Measurements from ENCODE around the gene RNF6.

Gene RNF6

GRCh38 chr13:26221721-26222519 is at the start of gene RNF6:
Gene RNF6, minus strand, starts transcription at chr13:26222314. Its CDS starts 2,665 bp downstream, at chr13:26219649.
- Histone ChIP-seq H3K4me3 (ENCODE audit: low read length) (peak within 1 kb of the TSS; percentile 84), H3K9me3 (ENCODE audit: insufficient read depth, low read depth, low read length) (no peaks in the 10 kb centered on the region), H3K4me1 (ENCODE audit: insufficient read depth, low read length) (no peaks in the 10 kb centered on the region; the same call in 1 of the 2 replicates), H3K27me3 (ENCODE audit: insufficient read depth, low read length) (peaks cover 7% of the 10 kb centered on the region; the same call in 1 of the 2 replicates), H3K9ac (ENCODE audit: low read depth, low read length) (peak within 1 kb of the TSS; percentile 96), H3K27ac (ENCODE audit: low read length) (peak within 1 kb of the TSS; percentile 91), H3K36me3 (ENCODE audit: insufficient read depth, low read depth, low read length) (peaks cover 37% of the 10 kb centered on the region)

- no peaks in the 10 kb centered on the region for H3K27me3 ChIP-seq (ENCODE audit: insufficient read depth, low read length)
- no peak overlapping the region for H3K27ac ChIP-seq (ENCODE audit: low read length)
- no peaks in the 10 kb centered on the region for H3K4me1 ChIP-seq (ENCODE audit: insufficient read depth, low read length)
- no peak overlapping the region for H3K4me3 ChIP-seq (ENCODE audit: low read length)
- no peaks in the 10 kb centered on the region for H3K36me3 ChIP-seq (ENCODE audit: insufficient read depth, low read depth, low read length)
- H3K9ac ChIP-seq (ENCODE audit: low read depth, low read length) = no peak overlapping the region
- H3K9me3 ChIP-seq (ENCODE audit: insufficient read depth, low read depth, low read length) = no peaks in the 10 kb centered on the region
Observed at GRCh38 chr13:26270707-26271106, 48.6 kb upstream of the RNF6 start.

GRCh38 chr13:26266311-26266710 is 44.2 kb upstream of the RNF6 start:
- Histone ChIP-seq H3K9ac (ENCODE audit: low read depth, low read length) (no peak overlapping the region), H3K27ac (ENCODE audit: low read length) (no peak overlapping the region), H3K9me3 (ENCODE audit: insufficient read depth, low read depth, low read length) (no peaks in the 10 kb centered on the region), H3K4me3 (ENCODE audit: low read length) (no peak overlapping the region), H3K27me3 (ENCODE audit: insufficient read depth, low read length) (no peaks in the 10 kb centered on the region), H3K4me1 (ENCODE audit: insufficient read depth, low read length) (no peaks in the 10 kb centered on the region), H3K36me3 (ENCODE audit: insufficient read depth, low read depth, low read length) (no peaks in the 10 kb centered on the region)

GRCh38 chr13:26262156-26262555 is 40.0 kb upstream of the RNF6 start:
- no peaks in the 10 kb centered on the region for H3K36me3 ChIP-seq (ENCODE audit: insufficient read depth, low read depth, low read length)
- H3K9me3 ChIP-seq (ENCODE audit: insufficient read depth, low read depth, low read length) = no peaks in the 10 kb centered on the region
- H3K9ac ChIP-seq (ENCODE audit: low read depth, low read length) = no peak overlapping the region
- H3K4me3 ChIP-seq (ENCODE audit: low read length) = no peak overlapping the region
- no peak overlapping the region for H3K27ac ChIP-seq (ENCODE audit: low read length)
- 0 out of 2 replicates have a peak, but pooled peaks cover 2% of the 10 kb centered on the region for H3K4me1 ChIP-seq (ENCODE audit: insufficient read depth, low read length)
- H3K27me3 ChIP-seq (ENCODE audit: insufficient read depth, low read length) = no peaks in the 10 kb centered on the region

GRCh38 chr13:26259634-26260033 is 37.5 kb upstream of the RNF6 start:
- no peaks in the 10 kb centered on the region for H3K9me3 ChIP-seq (ENCODE audit: insufficient read depth, low read depth, low read length)
- H3K27me3 ChIP-seq (ENCODE audit: insufficient read depth, low read length) = no peaks in the 10 kb centered on the region
- no peak overlapping the region for H3K9ac ChIP-seq (ENCODE audit: low read depth, low read length)
- H3K27ac ChIP-seq (ENCODE audit: low read length) = no peak overlapping the region
- H3K4me1 ChIP-seq (ENCODE audit: insufficient read depth, low read length) = peaks cover 20% of the 10 kb centered on the region; the same call in 1 of the 2 replicates
- H3K36me3 ChIP-seq (ENCODE audit: insufficient read depth, low read depth, low read length) = no peaks in the 10 kb centered on the region
- H3K4me3 ChIP-seq (ENCODE audit: low read length) = no peak overlapping the region

- H3K4me3 ChIP-seq (ENCODE audit: low read length) = 0 out of 2 replicates have a peak overlapping the region, but pooled peaks have one; percentile 97
Observed at GRCh38 chr13:26257049-26257448, 34.9 kb upstream of the RNF6 start.

GRCh38 chr13:26255691-26256277 is 33.7 kb upstream of the RNF6 start:
- no peak overlapping the region for H3K27ac ChIP-seq (ENCODE audit: low read length)
- H3K9ac ChIP-seq (ENCODE audit: low read depth, low read length) = peak overlapping the region; percentile 93; the same call in 1 of the 2 replicates
- peak overlapping the region; percentile 97 for H3K4me3 ChIP-seq (ENCODE audit: low read length)
- no peaks in the 10 kb centered on the region for H3K27me3 ChIP-seq (ENCODE audit: insufficient read depth, low read length)
- no peaks in the 10 kb centered on the region for H3K36me3 ChIP-seq (ENCODE audit: insufficient read depth, low read depth, low read length)
- H3K4me1 ChIP-seq (ENCODE audit: insufficient read depth, low read length) = peaks cover 20% of the 10 kb centered on the region; the same call in 1 of the 2 replicates
- H3K9me3 ChIP-seq (ENCODE audit: insufficient read depth, low read depth, low read length) = no peaks in the 10 kb centered on the region

More at GRCh38 chr13:26257049-26257448, 34.9 kb upstream of the RNF6 start:
- H3K27me3 ChIP-seq (ENCODE audit: insufficient read depth, low read length) = no peaks in the 10 kb centered on the region
- no peak overlapping the region for H3K9ac ChIP-seq (ENCODE audit: low read depth, low read length)
- peaks cover 20% of the 10 kb centered on the region; the same call in 1 of the 2 replicates for H3K4me1 ChIP-seq (ENCODE audit: insufficient read depth, low read length)
- H3K27ac ChIP-seq (ENCODE audit: low read length) = no peak overlapping the region
- H3K9me3 ChIP-seq (ENCODE audit: insufficient read depth, low read depth, low read length) = no peaks in the 10 kb centered on the region
- H3K36me3 ChIP-seq (ENCODE audit: insufficient read depth, low read depth, low read length) = no peaks in the 10 kb centered on the region

- Histone ChIP-seq H3K36me3 (ENCODE audit: insufficient read depth, low read depth, low read length) (no peaks in the 10 kb centered on the region), H3K9ac (ENCODE audit: low read depth, low read length) (peak overlapping the region; percentile 93), H3K9me3 (ENCODE audit: insufficient read depth, low read depth, low read length) (no peaks in the 10 kb centered on the region), H3K4me3 (ENCODE audit: low read length) (peak overlapping the region; percentile 97), H3K27me3 (ENCODE audit: insufficient read depth, low read length) (peaks cover 4% of the 10 kb centered on the region), H3K27ac (ENCODE audit: low read length) (no peak overlapping the region), H3K4me1 (ENCODE audit: insufficient read depth, low read length) (peaks cover 20% of the 10 kb centered on the region; the same call in 1 of the 2 replicates)
Observed at GRCh38 chr13:26255115-26255514, 33.0 kb upstream of the RNF6 start.

GRCh38 chr13:26254583-26255111 is 32.5 kb upstream of the RNF6 start:
- H3K9me3 ChIP-seq (ENCODE audit: insufficient read depth, low read depth, low read length) = no peaks in the 10 kb centered on the region
- no peak overlapping the region for H3K27ac ChIP-seq (ENCODE audit: low read length)
- H3K27me3 ChIP-seq (ENCODE audit: insufficient read depth, low read length) = peaks cover 9% of the 10 kb centered on the region
- peak overlapping the region; percentile 97 for H3K4me3 ChIP-seq (ENCODE audit: low read length)
- H3K4me1 ChIP-seq (ENCODE audit: insufficient read depth, low read length) = peaks cover 20% of the 10 kb centered on the region; the same call in 1 of the 2 replicates
- H3K9ac ChIP-seq (ENCODE audit: low read depth, low read length) = peak overlapping the region; percentile 93
- H3K36me3 ChIP-seq (ENCODE audit: insufficient read depth, low read depth, low read length) = no peaks in the 10 kb centered on the region

GRCh38 chr13:26253787-26254582 is 31.9 kb upstream of the RNF6 start, which contains the start of gene CDK8:
Gene CDK8, plus strand, starts transcription at chr13:26254129. Its CDS starts 513 bp downstream, at chr13:26254642.
- peak within 1 kb of the TSS; percentile 93 for H3K9ac ChIP-seq (ENCODE audit: low read depth, low read length)
- H3K9me3 ChIP-seq (ENCODE audit: insufficient read depth, low read depth, low read length) = no peaks in the 10 kb centered on the region
- H3K27me3 ChIP-seq (ENCODE audit: insufficient read depth, low read length) = peaks cover 9% of the 10 kb centered on the region
- peaks cover 20% of the 10 kb centered on the region; the same call in 1 of the 2 replicates for H3K4me1 ChIP-seq (ENCODE audit: insufficient read depth, low read length)
- H3K27ac ChIP-seq (ENCODE audit: low read length) = peak within 1 kb of the TSS; percentile 83
- no peaks in the 10 kb centered on the region for H3K36me3 ChIP-seq (ENCODE audit: insufficient read depth, low read depth, low read length)
- peak within 1 kb of the TSS; percentile 97 for H3K4me3 ChIP-seq (ENCODE audit: low read length)

- Histone ChIP-seq H3K9me3 (ENCODE audit: insufficient read depth, low read depth, low read length) (no peaks in the 10 kb centered on the region), H3K36me3 (ENCODE audit: insufficient read depth, low read depth, low read length) (no peaks in the 10 kb centered on the region), H3K4me1 (ENCODE audit: insufficient read depth, low read length) (peaks cover 20% of the 10 kb centered on the region; the same call in 1 of the 2 replicates), H3K27me3 (ENCODE audit: insufficient read depth, low read length) (peaks cover 9% of the 10 kb centered on the region), H3K27ac (ENCODE audit: low read length) (peak overlapping the region; percentile 83), H3K4me3 (ENCODE audit: low read length) (peak overlapping the region; percentile 97), H3K9ac (ENCODE audit: low read depth, low read length) (peak overlapping the region; percentile 93; the same call in 1 of the 2 replicates)
Observed at GRCh38 chr13:26253262-26253786, 31.2 kb upstream of the RNF6 start.

All from iPS-20b (cell line).